NB4 (cell line): Measurements from ENCODE around the gene PLEKHG3.

Experiments
- CTCF ChIP-seq: IDR thresholded peaks from one replicate; pipeline ENCODE4 v1.5.1; 2012; ENCODE audit warnings: low read depth, low read length
- POLR2A ChIP-seq: IDR thresholded peaks from 2 replicates; pipeline ENCODE4 v1.6.1; 2011; ENCODE audit warnings: mild to moderate bottlenecking; ENCODE audit not compliant: insufficient read length; ENCODE audit errors: extremely low read depth

GRCh38 chr14:64696355-64696857 is 7.8 kb upstream of the PLEKHG3 start:
- no peak for TF ChIP-seq POLR2A
- TF ChIP-seq CTCF = no peak
